K562 (cell line): Measurements from ENCODE around the gene CDCA5. TPM values are rescaled to one million over a fixed set of nuclear protein-coding genes. Genes with fewer than 3 reads are reported as not detected.

Experiments
- CREB1 ChIP-seq, 2 experiments: sonication (generic) in 1 of 2; formaldehyde crosslinking in 1 of 2; IDR thresholded peaks; 2 replicates each; pipeline versions ENCODE4 v1.6.1 to v1.8.0; 2012 to 2022; ENCODE audit warnings: inconsistent platforms in 1 of 2, mild to moderate bottlenecking in 1 of 2, missing genetic modification reagents in 1 of 2, moderate library complexity in 1 of 2
- CTBP1 ChIP-seq: fragments of 450-650 bp; IDR thresholded peaks from 2 replicates; pipeline ENCODE4 v1.6.1; 2016; ENCODE audit warnings: borderline replicate concordance
- FOXJ2 ChIP-seq: fragments of 200-800 bp; sonication (Bioruptor generic); IDR thresholded peaks from 2 replicates; pipeline ENCODE4 v1.6.1; 2016; ENCODE audit warnings: missing genetic modification characterization, missing compliant biosample characterization
- FOXP1 ChIP-seq: sonication (generic); formaldehyde crosslinking; IDR thresholded peaks from 2 replicates; pipeline ENCODE4 v1.8.0; 2022; ENCODE audit warnings: mild to moderate bottlenecking, missing genetic modification reagents
- KDM5B ChIP-seq: fragments of 200-600 bp; sonication (generic); IDR thresholded peaks from 2 replicates; pipeline ENCODE4 v1.6.1; 2012; ENCODE audit warnings: low read depth, mild to moderate bottlenecking, moderate library complexity, low read length, control low read depth, inconsistent platforms; ENCODE audit not compliant: insufficient replicate concordance
- MTF1 ChIP-seq: fragments of 250-450 bp; sonication (Bioruptor Pico); IDR thresholded peaks from 2 replicates; pipeline ENCODE4 v1.9.0; 2021; ENCODE audit warnings: moderate library complexity, mild to moderate bottlenecking, inconsistent platforms, borderline replicate concordance
- NCOA1 ChIP-seq: fragments of 450-650 bp; IDR thresholded peaks from 2 replicates; pipeline ENCODE4 v1.6.1; 2016; ENCODE audit warnings: low read depth
- RBM39 ChIP-seq: fragments of 200-400 bp; formaldehyde crosslinking; optimal IDR thresholded peaks from 2 replicates; pipeline ENCODE3; 2018; ENCODE audit warnings: low read depth, low read length
- RNF2 ChIP-seq: sonication (generic); IDR thresholded peaks from 2 replicates; pipeline ENCODE4 v1.6.1; 2016
- SAP30 ChIP-seq: fragments of 200-600 bp; sonication (generic); IDR thresholded peaks from 2 replicates; pipeline ENCODE4 v1.6.1; 2012; ENCODE audit warnings: borderline replicate concordance, low read depth, mild to moderate bottlenecking, moderate library complexity, low read length, control low read depth, inconsistent platforms; ENCODE audit not compliant: insufficient read depth, poor library complexity, severe bottlenecking
- TRIM28 ChIP-seq: fragments of 450-650 bp; IDR thresholded peaks from 2 replicates; pipeline ENCODE4 v1.6.1; 2017
- USF2 ChIP-seq: sonication (generic); formaldehyde crosslinking; IDR thresholded peaks from 2 replicates; pipeline ENCODE4 v1.5.0; 2020; ENCODE audit warnings: missing genetic modification reagents
- ZNF143 ChIP-seq: sonication (generic); formaldehyde crosslinking; IDR thresholded peaks from 2 replicates; pipeline ENCODE4 v1.9.0; 2022; ENCODE audit warnings: mild to moderate bottlenecking, missing genetic modification reagents
- ZNF318 ChIP-seq, 2 experiments: fragments of 450-650 bp; IDR thresholded peaks; 2 replicates each; pipeline ENCODE4 v1.6.1; 2016; ENCODE audit warnings: mild to moderate bottlenecking in 2 of 2, borderline replicate concordance in 1 of 2, low read depth in 1 of 2, moderate library complexity in 1 of 2
- polyA plus RNA-seq, 8 experiments: library from polyadenylated mRNA; depleted of rRNA in 4 of 8; stranded (reverse) in 5 of 8; unstranded in 3 of 8; fragments of >200 nt; fragmentation: Nextera tagmentation in 2 of 8; fragmentation: Illumina TruSeq in 1 of 8; extraction: Ambion mirVana in 2 of 8; extraction: Trizol in 1 of 8; gene quantifications; 2 replicates each; pipeline versions ENCODE4 v1.2.1 to v1.2.3, GENCODE V29; 2011 to 2014; ENCODE audit warnings: inconsistent platforms in 1 of 8, missing spikeins in 1 of 8
- total RNA-seq, 7 experiments: library from RNA; depleted of rRNA in 6 of 7; stranded (reverse); fragments of >200 nt in 6 of 7; fragmentation: Illumina TruSeq in 2 of 7; extraction: Trizol in 2 of 7; gene quantifications; 2 replicates each; pipeline versions ENCODE4 v1.2.1 to v1.2.3, GENCODE V29; 2011 to 2021; ENCODE audit warnings: low replicate concordance in 1 of 7
- TF ChIP-seq, protein P1 (sequence below): fragments of 450-650 bp; formaldehyde crosslinking; IDR thresholded peaks from 2 replicates; pipeline ENCODE4 v1.4.0; 2020; ENCODE audit warnings: mild to moderate bottlenecking, moderate library complexity

Gene CDCA5
- total and polyA plus RNA-seq, 9 of the 15 experiments (the other 6 are each of a cell fraction or from before 2014, with no cell fraction given), result 18.9 to 94.3 (median 64.6) TPM

DNA sequence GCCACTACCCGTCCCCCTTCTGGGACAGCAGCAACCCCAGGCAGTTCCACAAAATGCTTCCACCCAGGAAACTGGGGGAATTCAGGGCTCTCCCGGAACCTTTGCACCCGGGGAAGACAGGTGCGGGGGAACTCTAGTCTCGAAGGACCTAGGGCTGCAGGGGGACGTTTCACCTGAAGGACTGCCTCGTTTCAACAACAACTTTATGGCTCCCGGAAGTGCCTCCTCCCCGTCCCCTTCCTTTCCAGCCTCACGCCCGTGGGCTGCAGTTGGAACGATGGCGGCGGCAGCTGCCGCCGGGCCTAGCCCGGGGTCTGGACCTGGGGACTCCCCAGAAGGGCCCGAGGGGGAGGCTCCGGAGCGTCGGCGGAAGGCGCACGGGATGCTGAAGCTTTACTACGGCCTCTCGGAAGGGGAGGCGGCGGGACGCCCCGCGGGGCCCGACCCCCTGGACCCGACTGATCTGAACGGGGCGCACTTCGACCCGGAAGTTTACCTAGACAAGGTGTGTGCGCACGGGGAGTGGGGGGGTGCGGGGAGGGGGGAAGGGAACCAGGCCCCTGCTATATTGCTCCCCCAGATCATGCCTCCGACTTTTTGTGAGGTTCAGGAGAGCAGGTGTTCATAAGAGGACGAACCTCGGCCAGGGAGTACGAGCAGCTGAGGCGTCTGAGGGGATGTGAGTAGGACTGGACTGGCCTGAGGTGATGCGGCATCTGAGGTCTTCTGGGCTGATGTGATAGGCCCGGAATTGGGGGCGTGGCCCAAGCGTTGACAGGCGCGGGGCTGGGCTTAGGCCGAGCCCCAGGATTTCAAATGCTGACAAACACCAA lies 12.3 kb upstream of the CDCA5 start, which contains the start of gene VPS51 (continued):
- TF ChIP-seq ZNF318 (IDR thresholded peaks at IDR 0.05; ENCODE audit: borderline replicate concordance in 1 of 2, low read depth in 1 of 2) (no peak), FOXJ2 (tag) (peak; percentile 54; the same call in 1 of the 2 replicates), MTF1 (CRISPR knock-in tag) (no peak), NCOA1 (peak; percentile 99), RBM39 (no peak), CTBP1 (peak; percentile 68), KDM5B (peak; percentile 96), USF2 (CRISPR knock-in tag) (no peak), TRIM28 (peak; percentile 81; the same call in 1 of the 2 replicates), CREB1 (IDR thresholded peaks at IDR 0.05) (peak; percentile 64), CREB1 (CRISPR knock-in tag; IDR thresholded peaks at IDR 0.05) (peak; percentile 70; the same call in 1 of the 2 replicates), RNF2 (peak; percentile 86), FOXP1 (peak; percentile 40; the same call in 1 of the 2 replicates), ZNF143 (CRISPR knock-in tag) (peak; percentile 31; the same call in 1 of the 2 replicates), SAP30 (peak; percentile 59)
- TF ChIP-seq, protein P1, sequence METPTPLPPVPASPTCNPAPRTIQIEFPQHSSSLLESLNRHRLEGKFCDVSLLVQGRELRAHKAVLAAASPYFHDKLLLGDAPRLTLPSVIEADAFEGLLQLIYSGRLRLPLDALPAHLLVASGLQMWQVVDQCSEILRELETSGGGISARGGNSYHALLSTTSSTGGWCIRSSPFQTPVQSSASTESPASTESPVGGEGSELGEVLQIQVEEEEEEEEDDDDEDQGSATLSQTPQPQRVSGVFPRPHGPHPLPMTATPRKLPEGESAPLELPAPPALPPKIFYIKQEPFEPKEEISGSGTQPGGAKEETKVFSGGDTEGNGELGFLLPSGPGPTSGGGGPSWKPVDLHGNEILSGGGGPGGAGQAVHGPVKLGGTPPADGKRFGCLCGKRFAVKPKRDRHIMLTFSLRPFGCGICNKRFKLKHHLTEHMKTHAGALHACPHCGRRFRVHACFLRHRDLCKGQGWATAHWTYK (CRISPR knock-in tag), result no peak; the same call in 1 of the 2 replicates
